GM06990 (cell line): ENCODE measurements around the gene ACAD10.
"Not testable (repeated sequence)": the region's sequence is repeated elsewhere in the genome, so short reads cannot be mapped to it uniquely, and the experiment has no call there.

Experiments used
- DNase-seq: peaks from one replicate; pipeline ENCODE4 v3.0.0-alpha.2; 2011; ENCODE audit not compliant: insufficient read length; ENCODE audit errors: extremely low read depth
- H3K27me3 ChIP-seq: replicated peaks from 2 replicates; pipeline ENCODE4 v1.6.0; 2011; ENCODE audit warnings: low read length; ENCODE audit not compliant: control insufficient read depth, insufficient read depth
- H3K36me3 ChIP-seq: 2 replicates; pipeline ENCODE4 v1.5.1; 2011; ENCODE audit warnings: low read length; ENCODE audit not compliant: control insufficient read depth, insufficient read depth
- H3K4me3 ChIP-seq: replicated peaks from 2 replicates; pipeline ENCODE4 v1.5.1; 2011; ENCODE audit warnings: low read depth, mild to moderate bottlenecking, control low read depth, low read length
- CTCF ChIP-seq: IDR thresholded peaks from 2 replicates; pipeline ENCODE4 v1.5.1; 2011; ENCODE audit warnings: low read length, control low read depth, mild to moderate bottlenecking, inconsistent platforms; ENCODE audit not compliant: insufficient read depth, poor library complexity, severe bottlenecking

Gene ACAD10

GRCh38 chr12:111715279-111715678, 29.4 kb downstream of the ACAD10 start:
- Histone ChIP-seq H3K4me3 (no peak overlapping the region), H3K27me3 (no peaks in the 10 kb centered on the region), H3K36me3 (peaks cover 15% of the 10 kb centered on the region)
- no peak for TF ChIP-seq CTCF
- DNase-seq, result no peak

GRCh38 chr12:111719316-111719715, 33.5 kb downstream of the ACAD10 start:
- H3K27me3 ChIP-seq, DNase-seq, H3K4me3 ChIP-seq, H3K36me3 ChIP-seq: not testable (repeated sequence)

- Histone ChIP-seq H3K4me3 (no peak overlapping the region), H3K27me3 (no peaks in the 10 kb centered on the region), H3K36me3 (peaks cover 6% of the 10 kb centered on the region)
- DNase-seq, result no peak
- no peak for TF ChIP-seq CTCF
Measured at GRCh38 chr12:111720457-111720856, 34.6 kb downstream of the ACAD10 start.

GRCh38 chr12:111723646-111724360, 38.0 kb downstream of the ACAD10 start:
- DNase-seq, H3K36me3 ChIP-seq, H3K4me3 ChIP-seq, H3K27me3 ChIP-seq: not testable (repeated sequence)

- Histone ChIP-seq H3K4me3 (no peak overlapping the region), H3K36me3 (peaks cover 8% of the 10 kb centered on the region), H3K27me3 (no peaks in the 10 kb centered on the region)
- DNase-seq, result no peak
- no peak for TF ChIP-seq CTCF
Measured at GRCh38 chr12:111728795-111729194, 42.9 kb downstream of the ACAD10 start.

- Histone ChIP-seq H3K36me3 (peaks cover 8% of the 10 kb centered on the region), H3K4me3 (no peak overlapping the region), H3K27me3 (no peaks in the 10 kb centered on the region)
- no peak for TF ChIP-seq CTCF
- no peak for DNase-seq
Measured at GRCh38 chr12:111730420-111730819, 44.6 kb downstream of the ACAD10 start.

- DNase-seq, result no peak
- no peak for TF ChIP-seq CTCF
- Histone ChIP-seq H3K27me3 (no peaks in the 10 kb centered on the region), H3K4me3 (no peak overlapping the region), H3K36me3 (peaks cover 9% of the 10 kb centered on the region)
Measured at GRCh38 chr12:111732786-111733185, 46.9 kb downstream of the ACAD10 start.
